Naive thymus-derived CD4-positive, alpha-beta T cell (primary cell): Measurements from ENCODE around the gene GDPD4. TPM values are rescaled to one million over a fixed set of nuclear protein-coding genes. Genes with fewer than 3 reads are reported as not detected.

Experiments
- polyA plus RNA-seq, 2 donors: library from polyadenylated mRNA; unstranded; fragments of 300-500 nt; fragmentation: Illumina TruSeq; gene quantifications; one replicate each; pipeline ENCODE4 v1.2.3, GENCODE V29; 2021
- total RNA-seq, 6 experiments: library from RNA in 5 of 6; stranded (reverse) in 5 of 6; gene quantifications; 1 replicate in 5 of 6; 2 replicates in 1 of 6; pipeline ENCODE4 v1.2.3 and lab custom pipeline; 2021 to 2026

Gene GDPD4
- total and polyA plus RNA-seq, 7 experiments from 2014 or later = not detected

Other genes with a start within 250 kb of the GDPD4 start
- gene CAPN5, start 234.7 kb downstream of the GDPD4 start, total RNA-seq = 1 to 10 TPM in 4 of 5 experiments, under 1 TPM in 1; 0.94 to 5.8 (median 5.6) TPM
- gene CAPN5, start 234.7 kb downstream of the GDPD4 start, polyA plus RNA-seq = 1 to 10 TPM; 3.0 to 5.8 TPM
- 1 to 10 TPM in 1 of 5 experiments, not detected in 4; 1.1 TPM for gene OMP, start 198.8 kb downstream of the GDPD4 start, total RNA-seq
- gene OMP, start 198.8 kb downstream of the GDPD4 start, polyA plus RNA-seq = not detected
- 1 to 10 TPM in 1 of 5 experiments, under 1 TPM in 4; 0.07 to 2.5 (median 0.27) TPM for gene MYO7A, start 173.4 kb downstream of the GDPD4 start, total RNA-seq
- not detected for gene MYO7A, start 173.4 kb downstream of the GDPD4 start, polyA plus RNA-seq
- gene PAK1, start 172.4 kb upstream of the GDPD4 start, total RNA-seq = 10 to 100 TPM; 18.9 to 67.2 (median 23.3) TPM
- 10 to 100 TPM; 15.5 to 17.6 TPM for gene PAK1, start 172.4 kb upstream of the GDPD4 start, polyA plus RNA-seq